GM10847 (cell line): ENCODE results near the gene AFG3L2.

Source experiments
- POLR2A ChIP-seq: IDR thresholded peaks from 2 replicates; pipeline ENCODE4 v1.6.1; 2011; ENCODE audit not compliant: insufficient read length; ENCODE audit errors: extremely low read depth

The AFG3L2 gene

GRCh38 chr18:12287131-12287681 lies 89.8 kb downstream of the AFG3L2 start:
- TF ChIP-seq POLR2A, result no peak

- TF ChIP-seq POLR2A, result no peak
Measured at GRCh38 chr18:12283666-12284065, 93.4 kb downstream of the AFG3L2 start.

- no peak for TF ChIP-seq POLR2A
Measured at GRCh38 chr18:12283256-12283655, 93.8 kb downstream of the AFG3L2 start.

DNA sequence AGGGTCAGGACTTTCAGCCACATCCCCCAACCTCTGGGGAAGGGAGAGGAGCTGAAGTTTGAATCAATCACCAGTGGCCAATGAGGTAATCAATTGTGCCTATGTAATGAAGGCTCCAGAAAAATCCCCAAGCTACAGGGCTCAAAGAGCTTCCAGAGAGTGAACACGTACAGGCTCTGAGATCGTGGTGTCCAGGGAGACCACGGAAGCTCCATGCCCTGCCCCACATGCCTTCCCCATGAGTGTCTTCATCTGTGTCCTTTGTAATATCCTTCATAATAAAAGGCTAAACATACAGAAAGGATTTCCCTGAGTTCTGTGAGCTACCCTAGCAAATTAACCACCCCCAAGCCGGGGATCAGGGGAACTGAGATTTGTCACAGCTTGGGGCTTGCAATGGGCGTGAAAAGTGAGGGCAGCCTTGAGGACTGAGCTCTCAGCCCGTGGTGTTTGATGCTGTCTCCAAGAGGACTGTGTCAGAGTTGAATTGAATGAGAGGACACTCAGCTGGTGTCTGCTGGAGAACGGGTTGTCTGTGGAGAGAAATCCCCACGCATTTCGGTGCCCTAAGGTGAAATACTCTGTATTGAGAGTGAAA lies 94.5 kb downstream of the AFG3L2 start:
- TF ChIP-seq POLR2A, result no peak

GRCh38 chr18:12281861-12282260 lies 95.2 kb downstream of the AFG3L2 start:
- TF ChIP-seq POLR2A, result no peak

DNA sequence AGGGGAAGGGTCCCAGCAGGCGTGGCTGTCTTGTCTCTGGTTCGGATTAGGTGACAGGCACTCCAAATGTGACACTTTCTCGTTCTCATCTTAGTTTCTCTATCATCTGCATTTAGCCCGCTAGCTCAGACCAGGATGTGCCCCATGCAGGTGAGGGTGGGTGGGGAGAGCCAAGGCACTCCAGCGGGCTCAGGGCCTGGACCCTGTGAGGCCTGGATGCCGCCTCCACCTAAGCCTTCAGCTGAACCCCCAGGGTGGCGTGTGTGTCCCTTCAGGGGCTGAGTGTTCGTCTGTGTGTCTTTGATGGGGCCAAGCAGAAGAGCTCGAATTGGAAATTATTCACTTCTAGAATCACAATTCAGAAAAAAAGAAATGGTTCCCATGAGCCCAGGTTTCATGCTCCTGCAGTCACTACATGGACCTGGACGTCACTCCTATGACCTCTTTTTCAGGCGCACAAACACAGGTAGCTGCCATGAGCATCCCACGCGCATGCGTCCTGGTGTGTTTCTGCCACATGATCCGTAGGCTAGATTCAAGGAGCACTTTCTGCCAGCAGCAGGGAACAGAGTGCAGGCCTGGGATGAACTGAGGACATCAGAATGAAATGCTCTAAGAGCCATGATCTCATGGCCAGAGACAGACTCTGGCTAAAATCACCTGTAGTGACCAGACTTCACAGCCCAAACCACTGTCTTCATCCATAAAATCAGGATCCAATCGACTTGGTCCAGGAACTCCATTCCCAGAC lies 97.1 kb downstream of the AFG3L2 start:
- no peak for TF ChIP-seq POLR2A
